Activated naive CD4-positive, alpha-beta T cell treated with anti-CD3 and anti-CD28 coated beads, Interleukin-2, amount 50 U/mL, for 72 hours (primary cell): ENCODE results near the gene MESD. TPM values are rescaled to one million over a fixed set of nuclear protein-coding genes. Genes with fewer than 3 reads are reported as not detected.
"Not testable (repeated sequence)": the region's sequence is repeated elsewhere in the genome, so short reads cannot be mapped to it uniquely, and the experiment has no call there.

Source experiments
- ATAC-seq, 2 donors: fragments of 150-1000 bp; cut with Tn5 transposase; 2 replicates each; pipeline ENCODE4 v1.10.0; 2021; ENCODE audit warnings: mild to moderate bottlenecking in 2 of 2, moderate library complexity in 2 of 2
- DNase-seq, 2 donors: peaks; one replicate each; pipeline ENCODE4 v3.0.0; 2021 to 2022; ENCODE audit warnings: low spot score in 2 of 2
- H3K27ac Mint-ChIP-seq, 2 donors: one replicate each; pipeline ENCODE4 v1.8.0; 2022; ENCODE audit warnings: mild to moderate bottlenecking in 2 of 2, mixed read lengths in 2 of 2
- H3K36me3 Mint-ChIP-seq, 2 donors: one replicate each; pipeline ENCODE4 v1.8.0; 2022; ENCODE audit warnings: mixed read lengths in 2 of 2
- H3K9me3 Mint-ChIP-seq, 2 donors: one replicate each; pipeline ENCODE4 v1.8.0; 2022; ENCODE audit warnings: mixed read lengths in 2 of 2
- total RNA-seq, 2 donors: library from RNA; stranded (reverse); gene quantifications; one replicate each; pipeline ENCODE4 v1.2.3, GENCODE V29; 2022

Gene MESD
- total RNA-seq, 2 donors from 2014 or later: 15.8 to 21.8 TPM

- ATAC-seq (no peak), DNase-seq (no peak)
- Mint-ChIP-seq H3K9me3 (no peaks in the 10 kb centered on the region), H3K36me3 (peaks cover 17 to 22% of the 10 kb centered on the region in 2 donors), H3K27ac (no peak overlapping the region)
Measured at GRCh38 chr15:80957976-80958375, 31.6 kb downstream of the MESD start.

DNA sequence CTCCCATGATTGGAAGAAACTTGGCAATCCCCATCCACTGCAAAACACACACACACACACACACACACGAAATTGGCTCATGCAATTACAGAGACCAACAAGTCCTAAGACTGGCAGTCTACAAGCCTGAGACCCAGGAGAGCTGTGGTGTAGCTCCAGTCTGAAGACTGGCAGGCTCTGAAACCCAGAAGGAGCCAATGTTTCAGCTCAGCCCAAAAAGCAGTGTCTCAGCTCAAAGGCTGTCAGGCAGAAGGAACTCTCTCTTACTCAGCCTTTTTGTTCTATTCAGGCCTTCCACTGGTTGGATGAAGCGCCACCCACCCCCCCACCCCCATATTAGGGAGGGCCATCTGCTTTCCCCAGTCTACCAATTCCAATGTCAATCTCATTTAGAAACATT, 32.1 kb downstream of the MESD start:
- Mint-ChIP-seq H3K36me3 (peaks cover 13 to 23% of the 10 kb centered on the region in 2 donors), H3K9me3 (no peaks in the 10 kb centered on the region), H3K27ac (no peak overlapping the region)
- ATAC-seq (no peak), DNase-seq (no peak)

GRCh38 chr15:80955571-80956452, 33.8 kb downstream of the MESD start:
- Mint-ChIP-seq H3K36me3 (peaks cover 10 to 25% of the 10 kb centered on the region in 2 donors), H3K27ac (peak overlapping the region in 1 of 2 donors; percentile 63)
- H3K9me3 Mint-ChIP-seq: not testable (repeated sequence)
- ATAC-seq (peak; percentile 99), DNase-seq (peak; percentile 53 to 75)

DNA sequence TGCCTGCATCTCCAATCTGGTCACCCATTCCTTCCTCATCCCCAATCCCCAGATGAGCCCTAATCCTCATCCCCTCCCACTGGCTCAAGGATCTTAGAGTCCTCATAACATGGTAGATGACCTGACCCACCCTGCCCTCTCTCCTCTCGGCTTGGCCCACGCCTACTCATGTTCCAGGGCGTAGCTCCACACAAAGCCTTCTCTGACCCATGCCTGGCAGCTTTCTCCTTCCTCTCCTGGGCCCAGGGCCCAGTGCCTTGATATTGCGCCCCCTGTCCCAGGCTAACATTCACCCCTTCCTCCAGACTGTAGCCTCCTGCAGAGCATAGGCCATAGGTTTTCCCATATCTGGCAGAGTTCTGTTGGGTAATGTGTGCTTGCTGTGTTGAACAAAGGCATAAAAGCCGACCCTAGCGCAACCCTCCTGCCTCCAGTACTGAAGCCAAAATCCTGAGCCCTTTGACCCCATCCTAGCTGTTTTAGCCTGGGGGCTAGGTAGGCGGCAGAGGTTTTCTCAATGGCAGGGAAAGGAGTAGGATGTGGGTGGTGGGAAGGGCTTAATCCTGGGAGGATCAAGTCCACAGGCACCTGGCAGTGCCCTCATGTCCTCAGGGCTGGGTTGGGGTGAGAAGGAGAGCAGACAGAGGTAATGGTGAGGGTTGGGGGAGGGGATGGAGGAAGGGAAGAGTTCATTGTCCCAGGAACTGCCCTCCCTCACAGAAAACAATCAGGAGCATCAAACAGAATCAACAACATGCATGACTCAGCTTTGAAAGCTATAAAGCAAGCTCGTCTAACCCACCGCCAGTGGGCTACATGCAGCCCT, 35.5 kb downstream of the MESD start:
- H3K27ac Mint-ChIP-seq: no peak overlapping the region
- no peak for DNase-seq
- ATAC-seq: no peak
- H3K36me3 Mint-ChIP-seq: peaks cover 6 to 27% of the 10 kb centered on the region in 2 donors
- H3K9me3 Mint-ChIP-seq: no peaks in the 10 kb centered on the region

DNA sequence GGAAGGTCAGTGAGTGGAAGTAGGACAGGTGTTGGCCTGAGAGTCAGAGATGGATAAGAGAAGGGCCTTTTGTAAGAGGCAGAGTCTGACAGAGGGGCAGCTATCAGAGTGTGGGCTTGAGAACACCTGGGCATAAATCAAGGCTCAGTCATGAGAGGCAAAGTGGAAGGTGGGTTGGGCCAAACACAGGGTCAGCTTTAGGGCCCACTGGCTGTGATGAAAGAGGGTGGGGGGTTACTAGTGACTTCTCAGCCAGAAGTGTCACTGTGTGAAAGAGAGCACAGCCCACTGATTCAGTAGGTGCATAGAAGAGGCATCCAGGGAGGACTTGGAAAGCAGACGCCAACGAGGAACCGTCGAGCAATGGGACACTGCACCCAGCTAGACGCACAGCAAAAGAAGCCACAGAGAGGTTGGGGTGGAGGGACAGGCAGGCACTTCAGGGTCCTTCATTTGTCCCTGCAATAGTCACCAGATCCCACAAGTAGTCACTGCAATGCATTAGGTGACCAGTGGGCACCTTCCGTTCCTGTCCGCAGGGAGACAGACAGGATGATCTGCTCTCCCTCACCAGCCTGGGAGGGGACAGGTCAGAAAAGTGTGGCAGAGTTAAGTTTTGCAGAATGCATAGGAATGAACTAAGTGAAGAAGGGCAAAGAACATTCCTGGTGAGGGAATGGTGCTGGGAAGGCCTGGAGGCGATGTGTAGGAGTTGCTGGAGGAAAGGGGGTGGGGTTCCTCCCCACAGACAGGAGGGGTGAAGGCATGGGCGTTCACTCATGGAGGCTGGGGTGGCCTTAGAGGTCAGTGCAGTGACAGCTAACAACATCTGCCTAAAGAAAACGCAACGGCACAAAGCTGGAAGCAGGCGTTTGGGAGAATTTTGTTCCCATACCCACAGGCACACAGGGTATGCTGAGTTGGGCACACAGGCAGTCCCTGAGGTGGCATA, 36.3 kb downstream of the MESD start:
- Mint-ChIP-seq H3K36me3 (peaks cover 0 to 20% of the 10 kb centered on the region in 2 donors), H3K9me3 (no peaks in the 10 kb centered on the region), H3K27ac (no peak overlapping the region)
- no peak for ATAC-seq
- no peak for DNase-seq

DNA sequence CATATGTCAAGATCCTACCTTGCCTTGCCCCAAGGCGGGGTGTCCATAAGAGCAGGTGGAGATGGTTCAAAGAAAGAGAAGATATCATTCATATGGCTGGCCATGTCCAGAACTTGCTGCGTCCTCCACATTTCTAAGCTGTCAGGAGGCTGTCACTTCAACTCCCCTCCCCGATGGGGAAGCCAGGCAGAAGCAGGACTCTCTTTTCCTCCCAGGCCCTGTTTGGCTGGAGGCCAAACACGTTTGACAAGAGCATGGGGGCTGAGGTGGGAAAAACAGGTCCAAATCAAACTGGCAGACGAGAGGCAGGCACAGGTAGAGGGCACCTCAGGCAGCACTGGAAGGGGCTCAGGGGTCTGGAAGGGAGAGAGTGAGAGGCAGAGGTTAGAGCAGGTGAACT, 37.7 kb downstream of the MESD start:
- Mint-ChIP-seq H3K27ac (peak overlapping the region; percentile 22 to 25), H3K36me3 (peaks cover 0 to 20% of the 10 kb centered on the region in 2 donors), H3K9me3 (no peaks in the 10 kb centered on the region)
- no peak for ATAC-seq
- DNase-seq: no peak

DNA sequence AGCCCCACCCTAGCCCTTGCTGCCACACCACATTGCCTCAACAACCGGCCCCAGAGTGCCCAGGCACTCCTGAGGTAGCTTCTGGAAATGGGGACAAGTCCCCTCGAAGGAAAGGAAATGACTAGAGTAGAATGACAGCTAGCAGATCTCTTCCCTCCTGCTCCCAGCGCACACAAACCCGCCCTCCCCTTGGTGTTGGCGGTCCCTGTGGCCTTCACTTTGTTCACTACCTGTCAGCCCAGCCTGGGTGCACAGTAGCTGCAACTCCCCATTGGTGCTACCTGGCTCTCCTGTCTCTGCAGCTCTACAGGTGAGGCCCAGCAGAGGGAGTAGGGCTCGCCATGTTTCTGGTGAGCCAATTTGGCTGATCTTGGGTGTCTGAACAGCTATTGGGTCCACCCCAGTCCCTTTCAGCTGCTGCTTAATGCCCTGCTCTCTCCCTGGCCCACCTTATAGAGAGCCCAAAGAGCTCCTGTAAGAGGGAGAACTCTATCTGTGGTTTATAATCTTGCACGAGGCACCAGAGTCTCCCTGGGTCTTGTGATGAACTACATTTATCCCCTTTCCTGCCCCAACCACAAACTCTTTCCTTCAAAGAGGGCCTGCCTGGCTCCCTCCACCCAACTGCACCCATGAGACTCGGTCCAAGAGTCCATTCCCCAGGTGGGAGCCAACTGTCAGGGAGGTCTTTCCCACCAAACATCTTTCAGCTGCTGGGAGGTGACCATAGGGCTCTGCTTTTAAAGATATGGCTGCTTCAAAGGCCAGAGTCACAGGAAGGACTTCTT, 39.1 kb downstream of the MESD start:
- DNase-seq: no peak
- peak overlapping the region; percentile 21 to 65 for H3K27ac Mint-ChIP-seq
- no peaks in the 10 kb centered on the region for H3K9me3 Mint-ChIP-seq
- no peak for ATAC-seq
- peaks cover 0 to 20% of the 10 kb centered on the region in 2 donors for H3K36me3 Mint-ChIP-seq

DNA sequence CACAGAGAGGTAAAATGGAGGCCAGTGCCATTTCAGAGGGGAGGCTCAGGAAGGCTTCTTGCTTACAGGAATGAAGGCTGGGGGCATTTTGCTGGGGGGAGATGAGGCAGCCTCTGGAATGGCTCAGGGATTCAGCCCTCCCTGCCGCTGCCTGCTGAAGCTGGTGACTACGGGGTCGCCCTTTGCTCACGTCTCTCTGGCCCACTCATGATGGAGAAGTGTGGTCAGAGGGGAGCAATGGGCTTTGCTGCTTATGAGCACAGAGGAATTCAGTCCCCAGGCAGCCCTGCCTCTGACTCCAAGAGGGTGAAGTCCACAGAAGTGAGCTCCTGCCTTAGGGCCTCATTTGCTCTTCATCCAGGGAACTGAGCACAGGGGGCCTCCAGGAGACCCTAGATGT, 39.9 kb downstream of the MESD start:
- no peak for DNase-seq
- no peaks in the 10 kb centered on the region for H3K9me3 Mint-ChIP-seq
- ATAC-seq: no peak
- no peak overlapping the region for H3K27ac Mint-ChIP-seq
- H3K36me3 Mint-ChIP-seq: peaks cover 0 to 20% of the 10 kb centered on the region in 2 donors

GRCh38 chr15:80948651-80949292, 40.8 kb downstream of the MESD start:
- Mint-ChIP-seq H3K27ac (no peak overlapping the region), H3K36me3 (peaks cover 0 to 20% of the 10 kb centered on the region in 2 donors), H3K9me3 (no peaks in the 10 kb centered on the region)
- ATAC-seq: no peak
- DNase-seq: no peak

- Mint-ChIP-seq H3K27ac (no peak overlapping the region), H3K9me3 (no peaks in the 10 kb centered on the region), H3K36me3 (peaks cover 0 to 6% of the 10 kb centered on the region in 2 donors)
- ATAC-seq: no peak
- DNase-seq: no peak
Measured at GRCh38 chr15:80946576-80946975, 43.0 kb downstream of the MESD start.

GRCh38 chr15:80945605-80946004, 44.0 kb downstream of the MESD start:
- Mint-ChIP-seq H3K27ac (no peak overlapping the region), H3K9me3 (no peaks in the 10 kb centered on the region), H3K36me3 (peaks cover 0 to 5% of the 10 kb centered on the region in 2 donors)
- no peak for ATAC-seq
- no peak for DNase-seq

DNA sequence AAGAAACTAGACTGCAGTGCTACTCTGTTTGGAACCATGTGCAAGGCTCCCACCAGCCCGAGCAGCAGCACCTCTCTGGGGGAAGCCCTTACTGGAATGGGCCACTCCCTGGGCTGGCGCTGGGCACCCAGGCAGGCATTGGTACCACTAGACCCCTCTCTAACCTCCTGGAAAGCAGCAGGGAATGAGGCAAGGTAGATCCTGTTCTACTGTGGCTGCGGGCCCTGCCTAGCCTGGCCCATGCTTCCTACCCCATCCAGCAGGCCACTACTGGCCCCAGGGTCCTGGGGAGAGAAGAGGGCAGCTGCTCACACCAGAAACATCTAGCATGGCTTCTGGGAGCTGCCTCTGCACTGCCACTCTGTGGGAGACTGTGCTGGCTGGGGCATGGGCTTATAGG, 44.8 kb downstream of the MESD start:
- H3K27ac Mint-ChIP-seq: no peak overlapping the region
- ATAC-seq (no peak), DNase-seq (no peak)
- H3K36me3 Mint-ChIP-seq: peaks cover 0 to 5% of the 10 kb centered on the region in 2 donors
- no peaks in the 10 kb centered on the region for H3K9me3 Mint-ChIP-seq

DNA sequence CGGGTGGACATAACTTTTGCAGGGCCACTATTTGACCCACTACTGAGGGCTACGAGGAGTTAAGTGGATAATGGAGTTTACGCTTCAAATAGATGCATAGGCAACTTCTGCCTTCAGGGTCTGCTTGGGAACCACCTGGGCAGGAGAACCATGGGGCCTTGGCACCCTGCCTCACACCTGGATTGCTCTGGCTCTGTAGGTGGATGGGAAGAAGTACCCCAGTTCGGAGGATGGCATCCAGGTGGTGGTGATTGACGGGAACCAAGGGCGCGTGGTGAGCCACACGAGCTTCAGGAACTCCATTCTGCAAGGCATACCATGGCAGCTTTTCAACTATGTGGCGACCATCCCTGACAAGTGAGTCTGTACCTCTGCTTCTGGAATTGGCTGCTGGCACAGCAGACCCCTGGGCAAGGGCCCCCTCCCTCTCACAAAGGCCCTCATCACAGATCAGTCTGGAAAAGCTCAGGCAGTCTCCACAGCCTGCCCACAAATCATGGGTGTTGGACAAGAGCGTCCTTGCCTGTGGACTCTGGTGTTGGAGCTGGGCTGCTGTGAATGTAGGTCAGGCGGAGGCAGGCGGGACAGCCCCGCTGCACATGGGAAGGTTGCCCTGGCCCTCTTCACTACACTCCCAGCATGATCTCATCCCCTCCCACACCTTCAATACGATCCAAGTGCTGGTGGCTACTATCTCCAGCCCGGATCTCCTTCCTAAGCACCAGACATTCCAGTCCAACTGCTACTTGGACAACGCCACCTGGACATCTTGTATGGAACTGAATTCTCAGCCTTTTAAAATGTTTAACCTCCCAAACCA, 46.7 kb downstream of the MESD start:
- DNase-seq (no peak), ATAC-seq (no peak)
- no peaks in the 10 kb centered on the region for H3K36me3 Mint-ChIP-seq
- no peaks in the 10 kb centered on the region for H3K9me3 Mint-ChIP-seq
- H3K27ac Mint-ChIP-seq: peak overlapping the region in 1 of 2 donors; percentile 21

- peaks cover 0 to 4% of the 10 kb centered on the region in 2 donors for H3K36me3 Mint-ChIP-seq
- no peaks in the 10 kb centered on the region for H3K9me3 Mint-ChIP-seq
- peak overlapping the region in 1 of 2 donors; percentile 21 for H3K27ac Mint-ChIP-seq
- no peak for ATAC-seq
- no peak for DNase-seq
Measured at GRCh38 chr15:80942266-80942665, 47.4 kb downstream of the MESD start.
